Muscle of arm (tissue), 12 donors: ENCODE measurements around the gene PPP1R14D. TPM values are rescaled to one million over a fixed set of nuclear protein-coding genes. Genes with fewer than 3 reads are reported as not detected.

Experiments
- DNase-seq: peaks from one replicate; pipeline ENCODE4 v3.0.0-alpha.2; 2013
- polyA plus RNA-seq, 12 donors: library from polyadenylated mRNA; unstranded; fragments of 120-200 nt; gene quantifications; one replicate each; pipeline ENCODE4 v1.2.1, GENCODE V29; 2013; ENCODE audit not compliant: insufficient read length in 12 of 12

The PPP1R14D gene
- polyA plus RNA-seq, 12 donors, result 0.22 to 0.44 (median 0.33) TPM; not detected in 8

- DNase-seq, result no peak
Observed at GRCh38 chr15:40853241-40853890, 24.9 kb upstream of the PPP1R14D start.

GRCh38 chr15:40852529-40852928 lies 24.0 kb upstream of the PPP1R14D start:
- no peak for DNase-seq

- DNase-seq, result no peak
Observed at GRCh38 chr15:40850576-40851112, 22.1 kb upstream of the PPP1R14D start.

GRCh38 chr15:40847223-40847961 lies 18.9 kb upstream of the PPP1R14D start:
- no peak for DNase-seq

- DNase-seq, result no peak
Observed at GRCh38 chr15:40846841-40847222, 18.3 kb upstream of the PPP1R14D start.

GRCh38 chr15:40845511-40846284 lies 17.2 kb upstream of the PPP1R14D start:
- DNase-seq, result no peak

- no peak for DNase-seq
Observed at GRCh38 chr15:40845036-40845435, 16.5 kb upstream of the PPP1R14D start.

- DNase-seq, result no peak
Observed at GRCh38 chr15:40844696-40845030, 16.2 kb upstream of the PPP1R14D start.

- no peak for DNase-seq
Observed at GRCh38 chr15:40843885-40844695, 15.6 kb upstream of the PPP1R14D start, which contains the start of gene SPINT1. Gene SPINT1, plus strand, starts transcription at chr15:40844048. Its CDS starts 507 bp downstream, at chr15:40844555.

- DNase-seq, result no peak
Observed at GRCh38 chr15:40843261-40843884, 14.9 kb upstream of the PPP1R14D start.

- no peak for DNase-seq
Observed at GRCh38 chr15:40841741-40842140, 13.2 kb upstream of the PPP1R14D start.

GRCh38 chr15:40838756-40839155 lies 10.2 kb upstream of the PPP1R14D start:
- no peak for DNase-seq

GRCh38 chr15:40836020-40836419 lies 7.5 kb upstream of the PPP1R14D start:
- DNase-seq, result no peak

- DNase-seq, result no peak
Observed at GRCh38 chr15:40832903-40833302, 4.4 kb upstream of the PPP1R14D start.

GRCh38 chr15:40831861-40832260 lies 3.4 kb upstream of the PPP1R14D start:
- DNase-seq, result no peak

- no peak for DNase-seq
Observed at GRCh38 chr15:40830884-40831283, 2.4 kb upstream of the PPP1R14D start.

GRCh38 chr15:40829115-40829514 lies 607 bp upstream of the PPP1R14D start:
- DNase-seq, result no peak

- DNase-seq, result no peak
Observed at GRCh38 chr15:40826423-40827075, 2.0 kb downstream of the PPP1R14D start.

GRCh38 chr15:40825661-40826422 lies 2.7 kb downstream of the PPP1R14D start:
- no peak for DNase-seq
